Measurements from ENCODE around the gene SPRYD3.

SPRYD3 gene

GRCh38 chr12:53047221-53048032 is 31.8 kb downstream of the SPRYD3 start:
- H3K4me1 ChIP-seq, result peaks cover 0 to 84% (median 66%) of the 10 kb centered on the region in 4 donors
- DNase-seq, result peak; percentile 84 to 93
- no peaks in the 10 kb centered on the region for H3K27me3 ChIP-seq
- peak in 1 of 2 experiments; percentile 55 for TF ChIP-seq CTCF (IDR thresholded peaks at IDR 0.05)
- intact Hi-C loops (cut with DNase I; ENCODE audit: low total_unique reads), result no loop called here
- peak overlapping the region; percentile 99 for H3K27ac ChIP-seq
- peaks cover 7 to 20% (median 17%) of the 10 kb centered on the region in 3 donors for H3K36me3 ChIP-seq
- peak overlapping the region; percentile 71 to 79 for H3K4me3 ChIP-seq
- no peaks in the 10 kb centered on the region for H3K9me3 ChIP-seq

GRCh38 chr12:53046655-53047220 is 32.5 kb downstream of the SPRYD3 start:
- Histone ChIP-seq H3K27me3 (no peaks in the 10 kb centered on the region), H3K4me1 (peaks cover 0 to 80% (median 59%) of the 10 kb centered on the region in 4 donors), H3K4me3 (peak overlapping the region; percentile 71 to 79), H3K9me3 (no peaks in the 10 kb centered on the region), H3K27ac (peak overlapping the region; percentile 99), H3K36me3 (peaks cover under 1 to 17% (median 15%) of the 10 kb centered on the region in 3 donors)
- intact Hi-C loops (cut with DNase I; ENCODE audit: low total_unique reads), result no loop called here
- DNase-seq, result peak; percentile 95 to 97
- TF ChIP-seq CTCF (IDR thresholded peaks at IDR 0.05), result peak in 1 of 2 experiments; percentile 10

- TF ChIP-seq CTCF (IDR thresholded peaks at IDR 0.05), result no peak
- peak overlapping the region; percentile 99 for H3K27ac ChIP-seq
- intact Hi-C loops (cut with DNase I; ENCODE audit: low total_unique reads), result no loop called here
- peak; percentile 88 to 92 for DNase-seq
- peaks cover 0 to 20% (median 18%) of the 10 kb centered on the region in 3 donors for H3K36me3 ChIP-seq
- peaks cover 0 to 70% (median 51%) of the 10 kb centered on the region in 4 donors for H3K4me1 ChIP-seq
- H3K4me3 ChIP-seq, result peak overlapping the region; percentile 71 to 79
- no peaks in the 10 kb centered on the region for H3K27me3 ChIP-seq
- H3K9me3 ChIP-seq, result no peaks in the 10 kb centered on the region
Observed at GRCh38 chr12:53045696-53046045, 33.5 kb downstream of the SPRYD3 start.

GRCh38 chr12:53044896-53045695 is 34.1 kb downstream of the SPRYD3 start:
- Histone ChIP-seq H3K36me3 (peaks cover 0 to 24% (median 20%) of the 10 kb centered on the region in 3 donors), H3K27ac (peak overlapping the region; percentile 99), H3K4me3 (peak overlapping the region; percentile 71 to 79), H3K27me3 (no peaks in the 10 kb centered on the region), H3K9me3 (no peaks in the 10 kb centered on the region), H3K4me1 (peaks cover 0 to 64% (median 49%) of the 10 kb centered on the region in 4 donors)
- peak; percentile 62 to 76 for DNase-seq
- no peak for TF ChIP-seq CTCF (IDR thresholded peaks at IDR 0.05)
- intact Hi-C loops (cut with DNase I; ENCODE audit: low total_unique reads), result no loop called here

- H3K27ac ChIP-seq, result peak overlapping the region; percentile 99
- no peak for TF ChIP-seq CTCF (IDR thresholded peaks at IDR 0.05)
Observed at GRCh38 chr12:53044052-53044581, 35.1 kb downstream of the SPRYD3 start.

More at GRCh38 chr12:53044052-53044581, 35.1 kb downstream of the SPRYD3 start:
- intact Hi-C loops (cut with DNase I; ENCODE audit: low total_unique reads), result no loop called here
- DNase-seq, result peak; percentile 35 to 74
- H3K4me1 ChIP-seq, result peaks cover 0 to 59% (median 45%) of the 10 kb centered on the region in 4 donors
- peaks cover 4 to 33% (median 29%) of the 10 kb centered on the region in 3 donors for H3K36me3 ChIP-seq
- peak overlapping the region in 1 of 2 donors; percentile 71 for H3K4me3 ChIP-seq
- H3K9me3 ChIP-seq, result no peaks in the 10 kb centered on the region
- H3K27me3 ChIP-seq, result no peaks in the 10 kb centered on the region

Measured in tibial artery (tissue), 4 donors.